HG02588 (cell line): Measurements from ENCODE around the gene MUSTN1.

Experiments used
- ATAC-seq: cut with Tn5 transposase; IDR thresholded peaks from one replicate; pipeline ENCODE4 v1.9.1; 2021; ENCODE audit warnings: mild to moderate bottlenecking, moderate library complexity; ENCODE audit not compliant: unreplicated experiment

MUSTN1 gene

DNA sequence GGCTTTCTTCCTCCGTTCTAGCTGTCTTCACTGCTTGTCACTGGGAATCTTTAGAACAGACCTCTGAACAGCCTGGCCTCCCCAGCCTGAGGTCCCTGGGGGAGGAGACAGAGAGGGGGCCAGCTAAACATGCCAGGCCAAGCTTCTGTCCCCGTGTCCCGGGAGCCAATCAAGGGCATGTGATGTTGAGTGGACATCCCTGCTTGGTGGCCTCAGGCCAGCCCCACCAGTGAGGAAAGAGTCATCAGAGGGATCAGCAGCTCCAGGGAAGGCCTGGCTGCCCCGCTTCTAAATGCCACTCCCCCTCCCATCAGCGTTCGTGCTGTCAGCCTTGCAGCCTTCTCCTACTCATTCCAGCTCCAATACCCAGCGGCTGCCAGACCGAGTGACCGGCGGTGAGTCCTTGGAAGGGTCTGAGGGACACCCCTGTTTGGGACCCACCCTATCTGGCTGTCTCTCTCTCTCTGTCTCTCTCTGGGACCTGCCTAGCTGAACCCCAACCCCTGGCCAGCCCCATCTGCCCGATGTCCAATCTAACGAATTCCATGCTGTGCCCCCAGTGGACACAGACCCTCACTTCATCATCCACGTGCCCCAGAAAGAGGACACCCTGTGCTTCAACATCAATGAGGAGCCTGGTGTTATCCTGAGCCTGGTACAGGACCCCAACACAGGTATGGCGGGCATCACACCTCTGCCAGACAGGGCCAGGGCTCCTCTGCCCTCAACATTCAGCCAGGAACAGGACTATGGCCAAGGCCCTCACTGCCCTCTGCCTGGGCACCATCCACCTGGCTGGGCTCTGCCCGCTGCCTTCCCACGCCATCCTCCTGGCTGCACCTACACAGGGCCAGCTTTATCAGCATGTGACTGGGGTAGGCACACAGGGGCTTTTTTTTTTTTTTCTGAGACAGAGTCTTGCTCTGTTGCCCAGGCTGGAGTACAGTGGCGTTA lies 46.9 kb downstream of the MUSTN1 start:
- ATAC-seq, result no peak

DNA sequence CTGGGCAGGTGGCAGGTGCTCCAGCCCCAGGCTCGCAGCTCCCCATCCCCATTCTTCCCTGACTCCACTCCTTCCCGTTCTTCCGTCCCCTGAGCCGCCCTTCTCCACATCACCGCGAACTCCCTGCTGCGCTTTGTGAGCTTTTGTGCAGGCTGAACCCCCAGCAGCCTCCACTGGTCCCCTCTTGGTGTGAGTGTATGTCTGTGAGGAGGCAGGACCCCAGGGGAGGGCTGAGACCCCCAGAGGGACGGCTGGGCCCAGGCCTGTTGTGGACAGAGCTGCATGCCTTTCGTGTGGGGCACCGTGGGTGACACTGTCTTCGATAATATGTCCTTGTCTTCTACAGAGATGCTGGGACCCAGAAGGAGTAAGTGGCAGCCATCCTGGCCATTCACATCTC lies 47.6 kb downstream of the MUSTN1 start:
- no peak for ATAC-seq

DNA sequence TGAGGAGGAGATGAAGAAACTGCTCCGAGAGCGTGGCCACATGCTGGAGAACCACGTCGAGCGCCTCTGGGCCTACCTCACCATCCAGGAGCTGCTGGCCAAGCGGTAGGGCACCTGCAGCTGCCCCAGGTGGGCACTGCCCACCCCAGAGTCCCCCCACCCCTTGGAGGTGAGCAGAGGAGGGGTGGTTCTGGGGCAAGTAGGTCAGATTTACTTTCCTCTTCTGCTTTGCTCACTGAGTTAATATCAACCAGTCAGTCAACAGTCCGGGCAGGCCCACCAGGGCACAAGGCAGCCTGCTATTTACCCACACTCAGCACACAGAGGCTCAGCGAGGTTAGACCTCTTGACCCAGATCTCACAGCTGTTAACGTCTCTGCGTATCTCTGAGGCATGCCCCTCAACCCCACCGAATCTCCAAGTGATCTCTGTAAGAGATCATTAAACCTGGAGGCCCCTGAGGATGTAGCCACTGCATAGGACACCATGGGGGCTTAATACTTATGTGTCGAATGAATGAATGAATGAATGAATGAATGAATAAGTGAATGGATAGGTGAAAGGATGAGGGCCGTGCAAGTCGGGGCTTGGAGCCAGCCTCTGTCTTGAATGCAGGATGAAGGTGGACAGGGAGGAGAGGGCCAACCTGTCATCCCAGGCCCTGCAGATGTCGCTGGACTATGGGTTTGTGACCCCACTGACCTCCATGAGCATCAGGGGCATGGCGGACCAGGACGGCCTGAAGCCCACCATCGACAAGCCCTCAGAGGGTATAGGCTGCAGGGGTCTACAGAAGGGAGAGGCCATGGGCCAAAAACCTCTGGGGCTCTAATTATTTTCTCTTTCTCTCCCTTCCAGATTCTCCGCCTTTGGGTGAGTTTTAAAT lies 48.2 kb downstream of the MUSTN1 start:
- no peak for ATAC-seq

DNA sequence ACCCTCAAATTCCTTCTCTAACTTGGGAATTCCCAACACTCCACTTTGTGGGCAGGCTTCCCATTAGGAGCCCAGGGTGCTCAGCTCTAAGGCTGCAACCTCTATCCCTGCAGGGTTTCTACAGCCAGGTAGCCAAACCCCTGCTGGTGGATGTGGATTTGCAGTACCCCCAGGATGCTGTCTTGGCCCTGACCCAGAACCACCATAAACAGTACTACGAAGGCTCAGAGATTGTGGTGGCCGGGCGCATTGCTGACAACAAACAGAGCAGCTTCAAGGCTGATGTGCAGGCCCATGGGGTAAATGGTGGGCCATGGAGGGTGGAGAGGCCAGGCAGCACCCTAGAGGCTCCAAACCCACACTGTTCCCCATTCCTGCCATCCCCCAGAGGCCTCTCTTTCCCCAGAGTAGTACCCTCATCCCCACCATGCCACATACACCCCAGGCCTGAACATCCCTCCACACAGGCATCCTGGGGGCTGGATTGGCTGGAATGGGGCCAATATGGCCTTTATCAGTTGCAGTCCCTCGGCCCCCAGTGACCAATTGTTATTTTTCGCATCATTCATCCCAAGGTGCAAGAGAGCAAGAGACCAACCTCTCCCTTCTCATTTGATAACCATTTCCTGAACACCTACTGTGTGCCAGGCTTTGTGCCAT lies 49.8 kb downstream of the MUSTN1 start:
- no peak for ATAC-seq

DNA sequence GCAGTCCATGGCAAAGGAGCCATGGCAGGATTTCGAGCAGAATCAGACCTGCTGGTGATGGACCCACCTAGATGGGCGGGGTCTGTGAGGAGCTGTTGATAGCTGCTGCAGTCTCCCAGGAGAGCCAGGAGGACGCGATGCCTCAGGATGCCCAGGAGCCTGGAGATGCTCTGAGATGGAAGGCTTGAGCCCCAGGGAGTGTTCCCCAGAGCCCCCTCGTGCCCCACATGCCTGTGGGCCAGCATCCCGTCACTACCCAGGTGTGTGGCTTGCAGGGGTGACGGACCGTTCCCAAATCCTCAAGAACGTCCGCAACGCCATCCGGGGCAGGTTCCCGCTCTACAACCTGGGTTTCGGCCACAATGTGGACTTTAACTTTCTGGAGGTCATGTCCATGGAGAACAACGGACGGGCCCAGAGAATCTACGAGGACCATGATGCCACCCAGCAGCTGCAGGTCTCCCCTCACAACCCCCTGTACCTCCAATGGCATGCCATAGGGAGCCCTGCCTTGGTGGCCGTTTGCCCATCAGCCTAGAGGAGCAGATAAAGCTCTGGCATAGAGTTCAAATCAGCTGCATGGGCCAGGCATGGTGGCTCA lies 50.7 kb downstream of the MUSTN1 start:
- ATAC-seq, result no peak

DNA sequence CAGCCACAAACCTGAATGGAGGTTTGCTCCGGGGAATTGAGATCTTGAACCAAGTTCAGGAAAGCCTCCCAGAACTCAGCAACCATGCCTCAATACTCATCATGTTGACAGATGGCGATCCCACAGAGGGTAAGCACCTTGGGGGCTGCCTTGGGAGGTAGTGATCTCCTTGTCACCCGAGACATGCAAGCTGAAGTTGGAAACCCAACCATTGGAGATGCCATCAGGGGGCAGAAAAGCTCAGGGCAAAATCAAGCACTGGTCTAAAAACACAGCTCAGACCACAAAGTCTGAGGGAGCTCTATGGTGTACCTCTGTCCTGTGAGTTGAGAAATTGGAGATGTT lies 51.6 kb downstream of the MUSTN1 start:
- no peak for ATAC-seq
